Measurements from ENCODE around the gene HPS4.
"Not testable (repeated sequence)": the region's sequence is repeated elsewhere in the genome, so short reads cannot be mapped to it uniquely, and the experiment has no call there.

The HPS4 gene

DNA sequence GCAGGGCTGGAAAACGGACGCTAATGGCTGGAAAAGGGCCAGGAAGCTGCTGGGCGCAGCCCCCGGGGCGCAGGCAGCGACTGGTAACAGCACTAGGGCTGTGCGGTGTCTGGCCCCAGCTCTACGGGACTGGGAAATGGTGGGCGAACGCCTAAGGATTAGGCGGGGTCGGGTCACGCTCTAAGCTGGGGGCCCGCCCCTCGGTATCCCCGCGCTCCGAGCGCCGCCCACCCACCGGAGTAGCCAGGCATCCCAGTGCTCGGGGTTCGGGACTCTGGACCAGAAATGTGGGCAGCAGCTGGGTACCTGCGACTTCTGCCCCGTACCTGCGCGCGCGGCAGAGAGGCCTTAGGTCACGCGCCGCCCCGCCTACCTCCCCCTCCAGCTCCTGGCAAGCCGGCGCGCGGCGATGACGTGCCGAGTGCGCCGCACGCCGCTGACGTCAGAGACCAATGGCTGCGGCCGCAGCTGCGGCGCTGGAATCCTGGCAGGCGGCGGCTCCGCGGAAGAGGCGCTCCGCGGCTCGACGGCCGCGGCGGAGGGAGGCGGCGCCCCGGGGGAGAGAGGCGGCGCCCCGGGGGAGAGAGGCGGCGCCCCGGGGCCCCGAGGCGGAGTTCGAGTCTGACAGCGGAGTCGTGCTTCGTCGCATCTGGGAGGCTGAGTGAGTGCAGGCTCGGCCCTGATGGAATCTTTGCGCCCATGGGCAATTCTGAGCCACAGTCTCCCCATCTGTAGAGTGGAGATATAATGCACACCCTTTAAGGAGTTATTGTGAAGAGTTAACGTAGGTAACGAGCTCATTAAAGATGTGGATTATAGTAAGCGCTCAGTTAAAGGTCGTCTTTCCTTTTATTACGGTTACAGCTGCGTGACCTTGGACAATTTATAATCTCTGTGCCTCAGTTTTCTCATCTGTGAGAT lies at the start of gene HPS4, which contains the start of gene SRRD:
Gene HPS4 (minus strand): TSS at position 345 of the 921 bp plus-strand sequence. CDS start 2,021 bp downstream, outside the sequence.
Gene SRRD (plus strand): TSS at position 439 of the 921 bp plus-strand sequence. CDS start 14 bp downstream, at position 453.
- peak; percentile 94 to 95 for DNase-seq

- DNase-seq, result no peak
These were observed 45.8 kb upstream of the HPS4 start for GRCh38 chr22:26529345-26529744.

DNA sequence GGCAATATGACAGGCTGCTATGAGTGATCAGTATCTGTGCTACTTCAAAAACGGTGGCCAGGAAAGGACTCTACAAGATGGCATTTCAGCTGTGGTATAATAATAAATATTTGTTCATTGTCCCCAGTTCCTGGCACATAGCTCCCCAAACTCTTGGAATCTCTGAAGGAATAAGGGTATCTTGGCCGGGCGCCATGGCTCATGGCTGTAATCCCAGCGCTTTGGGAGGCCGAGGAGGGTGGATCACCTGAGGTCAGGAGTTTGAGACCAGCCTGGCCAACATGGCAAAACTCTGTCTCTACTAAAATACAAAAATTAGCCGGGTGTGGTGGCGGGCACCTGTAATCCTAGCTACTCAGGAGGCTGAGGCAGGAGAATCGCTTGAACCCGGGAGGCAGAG lies 44.9 kb upstream of the HPS4 start:
- DNase-seq, result not testable (repeated sequence)

DNA sequence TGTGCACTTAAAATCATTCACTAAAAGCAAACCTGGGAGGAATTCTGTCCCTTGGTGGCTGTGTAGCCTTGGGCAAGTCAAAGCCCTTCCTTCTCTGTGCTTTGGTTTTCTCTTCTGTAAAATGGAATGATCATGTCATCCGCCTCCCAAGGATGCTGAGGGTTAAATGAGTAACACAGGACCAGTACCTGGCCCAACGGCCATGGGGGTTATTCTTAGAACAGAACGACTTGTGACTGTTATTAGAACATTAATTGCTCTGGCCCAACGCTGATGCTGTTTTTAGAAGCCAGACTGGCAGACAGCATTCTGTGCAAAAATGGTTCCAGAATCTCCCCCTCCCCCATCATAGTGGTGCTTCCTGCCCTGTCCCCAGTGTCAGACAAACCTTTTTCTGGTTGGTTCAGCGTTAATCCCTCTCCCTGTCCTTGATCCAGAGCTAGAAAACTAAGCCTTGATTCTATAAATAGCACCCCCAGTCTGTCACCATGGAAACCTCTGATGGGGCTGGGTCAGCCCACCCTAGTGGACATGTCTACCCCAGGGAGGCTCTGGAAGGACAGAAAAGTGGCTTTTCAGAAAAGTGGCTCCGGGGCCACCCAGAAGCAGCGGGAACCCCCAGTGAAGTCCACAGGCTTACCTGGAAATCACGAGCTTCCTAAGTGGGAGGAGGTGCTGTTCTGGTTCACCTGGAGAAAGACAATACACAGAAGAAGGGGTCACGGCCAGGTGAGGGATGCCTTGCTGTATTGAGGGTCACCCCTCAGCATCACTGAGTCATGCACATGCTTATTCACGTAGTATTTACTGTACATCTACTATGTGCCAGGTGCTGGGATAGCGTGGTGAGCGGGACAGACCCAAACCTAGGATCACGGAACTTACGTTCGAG lies 44.2 kb upstream of the HPS4 start:
- DNase-seq, result no peak

DNA sequence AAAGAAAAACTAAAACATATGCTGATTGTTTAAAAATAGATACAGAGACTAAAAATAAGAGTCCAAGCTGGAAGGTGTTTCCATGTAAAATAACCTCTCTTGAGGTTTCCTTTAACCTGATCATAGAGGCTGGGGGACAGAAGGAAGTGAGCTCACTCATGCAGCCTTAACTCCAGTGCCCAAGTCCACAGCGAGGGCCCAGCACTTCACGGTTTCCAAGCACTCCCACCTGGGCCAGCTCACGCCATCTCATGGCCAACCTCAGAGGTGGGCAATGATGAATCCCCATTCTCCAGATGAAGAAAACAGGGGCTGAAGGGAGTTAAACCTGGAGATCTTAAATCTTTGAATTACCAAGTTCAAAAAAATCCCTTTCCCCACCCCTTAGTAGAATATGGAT lies 43.6 kb upstream of the HPS4 start:
- DNase-seq, result no peak

DNA sequence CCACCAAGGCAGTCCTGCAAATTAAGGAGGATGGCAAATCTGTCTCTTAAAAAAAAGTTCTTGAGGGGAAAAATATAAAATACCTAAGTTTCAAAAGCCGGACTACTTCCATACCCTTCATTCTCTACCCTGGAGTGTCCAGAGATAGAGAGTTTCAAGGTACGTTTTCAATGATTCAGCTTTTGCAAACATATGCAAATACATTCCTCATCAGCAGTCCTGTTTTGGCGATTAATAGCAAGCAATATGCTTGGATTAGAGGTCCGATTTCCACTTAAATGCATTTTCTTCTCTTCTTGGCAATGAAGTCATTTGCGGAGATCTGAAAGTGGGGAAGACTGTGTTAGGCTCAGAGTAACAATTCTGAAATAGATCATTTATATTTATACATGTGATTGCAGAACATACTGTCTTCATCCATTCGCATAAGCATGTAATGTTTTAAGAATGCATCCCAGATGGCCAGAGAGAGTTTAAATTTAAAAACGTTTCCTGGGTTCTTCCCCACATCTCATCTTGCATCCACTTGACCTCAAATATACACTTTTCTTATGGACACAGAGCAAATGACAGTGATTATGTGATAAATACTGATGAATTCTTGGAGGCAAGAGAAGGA lies 42.5 kb upstream of the HPS4 start:
- no peak for DNase-seq

GRCh38 chr22:26524870-26525269 lies 41.3 kb upstream of the HPS4 start:
- DNase-seq, result no peak

DNA sequence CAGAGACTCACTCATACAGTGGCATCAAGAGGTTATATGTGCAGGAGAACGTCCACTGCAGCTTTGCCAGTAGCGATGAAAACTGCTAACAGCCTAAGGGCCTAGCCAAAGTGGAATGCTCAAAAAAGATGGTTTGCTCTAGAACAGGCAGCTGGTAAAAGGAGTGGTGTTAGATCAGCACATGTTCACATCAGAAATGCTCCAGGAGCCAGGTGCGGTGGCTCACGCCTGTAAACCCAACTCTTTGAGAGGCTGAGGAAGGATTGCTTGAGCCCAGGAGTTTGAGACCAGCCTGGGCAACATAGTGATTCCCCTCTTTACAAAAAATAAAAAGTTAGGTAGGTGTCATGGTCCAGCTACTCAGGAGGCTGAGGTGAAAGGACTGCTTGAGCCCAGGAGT lies 39.0 kb upstream of the HPS4 start:
- no peak for DNase-seq

DNA sequence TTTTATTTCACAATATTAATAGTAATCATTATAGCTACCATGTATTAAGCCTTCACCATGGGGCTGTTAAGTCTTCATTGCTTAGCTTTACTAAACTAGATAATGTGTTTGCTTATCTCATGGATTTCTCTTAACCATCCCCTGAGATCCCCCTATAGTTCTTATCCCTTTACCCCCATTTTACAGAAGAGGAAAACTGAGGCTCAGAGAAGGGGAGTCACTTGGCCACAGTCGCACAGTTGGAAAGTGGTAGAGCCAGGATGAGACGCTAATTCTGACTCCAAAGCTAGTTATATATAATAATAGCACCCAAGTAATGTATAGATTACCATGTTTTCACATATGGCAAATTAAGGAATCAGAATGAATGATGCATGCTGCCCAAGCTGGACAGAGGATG lies 38.4 kb upstream of the HPS4 start:
- no peak for DNase-seq

DNA sequence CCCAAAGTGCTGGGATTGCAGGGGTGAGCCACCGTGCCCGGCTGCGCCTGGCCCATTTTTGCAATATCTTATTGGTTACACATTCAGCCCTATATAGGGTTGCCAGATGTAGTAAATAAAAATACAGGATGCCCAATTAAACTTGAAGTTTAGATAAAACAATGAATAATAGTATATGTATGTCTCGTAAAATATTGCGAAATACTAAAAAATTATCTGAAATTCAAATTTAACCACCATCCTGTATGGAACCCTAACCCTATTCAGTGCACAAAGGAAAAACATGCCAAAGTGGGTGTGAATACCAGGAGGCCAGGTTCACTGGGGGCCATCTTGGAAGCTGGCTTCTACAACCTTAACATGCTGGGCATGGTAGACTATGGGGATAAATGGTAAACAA lies 33.8 kb upstream of the HPS4 start:
- no peak for DNase-seq

- DNase-seq, result no peak
These were observed 32.9 kb upstream of the HPS4 start for GRCh38 chr22:26516503-26516902.

GRCh38 chr22:26515931-26516330 lies 32.3 kb upstream of the HPS4 start:
- no peak for DNase-seq

GRCh38 chr22:26514419-26515161 lies 31.0 kb upstream of the HPS4 start:
- no peak for DNase-seq

GRCh38 chr22:26513838-26514237 lies 30.3 kb upstream of the HPS4 start:
- no peak for DNase-seq

- peak; percentile 86 to 89 for DNase-seq
These were observed 28.7 kb upstream of the HPS4 start, which contains the start of gene TFIP11 for GRCh38 chr22:26512149-26512793. TFIP11 (minus strand) TSS chr22:26512473; CDS start chr22:26510272, 2,201 bp downstream.

DNA sequence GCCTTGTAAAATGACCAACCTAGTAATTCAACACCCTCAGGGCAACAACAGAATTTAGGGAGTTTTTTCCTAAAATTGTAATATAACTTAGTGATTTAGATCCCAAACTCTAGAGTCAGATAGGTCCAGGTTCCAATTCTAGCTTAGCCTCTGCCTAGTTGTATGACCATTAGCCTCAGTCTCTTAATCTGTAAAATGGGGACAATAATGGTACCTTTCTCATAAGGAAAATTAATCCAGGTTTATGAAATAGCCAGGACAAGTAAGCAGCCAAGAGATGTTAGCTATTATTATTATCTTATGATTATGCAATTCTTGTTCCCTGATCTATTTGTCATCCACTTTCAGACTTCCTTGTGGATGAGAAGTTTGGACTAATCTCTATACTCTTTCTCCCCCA lies 24.6 kb upstream of the HPS4 start:
- no peak for DNase-seq

GRCh38 chr22:26503758-26504157 lies 20.2 kb upstream of the HPS4 start:
- no peak for DNase-seq

- peak; percentile 74 to 77 for DNase-seq
These were observed 19.3 kb upstream of the HPS4 start for GRCh38 chr22:26502688-26503561.

GRCh38 chr22:26501996-26502395 lies 18.4 kb upstream of the HPS4 start:
- DNase-seq, result no peak

DNA sequence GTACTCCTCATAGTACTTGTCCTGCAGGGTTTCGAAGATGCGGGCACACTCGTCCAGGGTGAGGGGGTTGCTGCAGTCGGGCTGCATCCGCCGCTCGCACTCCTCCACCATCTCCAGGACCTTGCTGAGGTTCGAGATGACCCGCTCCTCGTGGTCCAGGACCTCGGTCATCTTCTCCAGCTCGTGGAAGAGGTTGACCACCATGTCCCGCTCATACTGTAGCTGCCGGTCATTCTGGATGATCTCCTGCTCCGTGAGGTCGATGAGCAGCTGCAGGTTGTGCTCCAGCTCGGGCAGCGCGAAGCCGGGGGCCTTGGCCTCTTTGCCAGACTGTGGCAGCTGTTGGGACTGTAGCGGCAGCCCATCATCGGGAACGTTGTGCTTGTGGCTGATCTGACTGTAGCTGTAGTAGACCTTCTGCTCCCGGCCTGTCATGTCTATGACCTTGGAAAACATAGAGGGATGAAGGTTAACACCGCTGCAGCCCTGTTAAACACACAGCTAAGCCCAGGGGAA lies 15.7 kb upstream of the HPS4 start:
- no peak for DNase-seq
